Measurements from ENCODE around the gene PNPLA2.

The PNPLA2 gene

DNA sequence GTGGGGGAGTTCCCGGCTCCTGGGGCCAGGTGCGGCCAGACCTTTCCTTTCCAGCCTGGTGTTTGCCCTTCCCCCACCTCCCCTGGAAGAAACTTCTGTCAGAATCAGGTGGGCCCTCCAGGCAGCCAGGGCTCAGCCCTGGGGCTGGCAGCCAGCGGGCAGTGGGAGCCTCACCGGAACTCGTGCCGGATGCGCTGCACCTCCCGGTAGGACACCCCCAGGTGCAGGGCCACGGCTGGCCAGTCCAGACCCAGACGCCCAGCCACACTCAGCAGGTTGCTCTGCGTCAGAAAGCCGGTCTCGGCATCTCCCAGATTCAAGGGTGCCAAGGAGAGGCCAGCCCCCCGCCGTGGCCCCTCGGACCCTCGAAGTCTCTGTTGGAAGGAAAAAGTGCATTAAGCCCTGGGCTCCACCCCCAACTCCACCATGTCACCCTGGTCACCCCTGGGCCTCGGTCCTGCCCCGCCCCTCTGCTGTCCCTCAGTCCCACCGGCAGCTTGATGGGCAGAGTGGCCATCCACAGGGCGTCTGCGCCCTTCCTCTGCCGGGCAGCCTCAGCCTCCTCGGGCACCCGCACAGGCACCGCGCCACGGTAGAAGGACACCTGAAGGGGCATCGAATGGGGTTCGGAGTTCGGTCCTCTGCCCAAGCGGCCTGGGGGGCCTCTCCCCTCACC lies 18.9 kb upstream of the PNPLA2 start:
- DNase-seq, result no peak

DNA sequence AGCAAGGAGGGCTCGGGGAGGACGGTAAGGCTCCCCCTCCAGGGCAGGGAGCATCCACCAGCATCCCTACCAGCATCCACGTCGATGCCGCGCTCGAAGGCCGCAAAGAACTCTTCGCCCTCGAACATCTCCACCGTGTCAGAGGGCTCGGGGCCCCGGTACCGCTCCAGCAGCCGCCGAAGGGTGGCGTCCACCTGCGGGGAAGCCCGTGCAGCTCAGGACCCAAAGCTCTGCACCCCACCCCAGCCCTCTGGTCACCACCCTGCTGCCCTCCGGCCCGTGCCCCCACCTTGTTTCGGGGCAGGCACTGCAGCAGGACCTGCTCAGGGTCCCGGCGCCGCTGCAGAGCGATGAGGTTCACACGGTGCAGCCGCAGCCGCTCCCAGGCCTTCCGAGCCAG lies 18.2 kb upstream of the PNPLA2 start:
- DNase-seq, result no peak

DNA sequence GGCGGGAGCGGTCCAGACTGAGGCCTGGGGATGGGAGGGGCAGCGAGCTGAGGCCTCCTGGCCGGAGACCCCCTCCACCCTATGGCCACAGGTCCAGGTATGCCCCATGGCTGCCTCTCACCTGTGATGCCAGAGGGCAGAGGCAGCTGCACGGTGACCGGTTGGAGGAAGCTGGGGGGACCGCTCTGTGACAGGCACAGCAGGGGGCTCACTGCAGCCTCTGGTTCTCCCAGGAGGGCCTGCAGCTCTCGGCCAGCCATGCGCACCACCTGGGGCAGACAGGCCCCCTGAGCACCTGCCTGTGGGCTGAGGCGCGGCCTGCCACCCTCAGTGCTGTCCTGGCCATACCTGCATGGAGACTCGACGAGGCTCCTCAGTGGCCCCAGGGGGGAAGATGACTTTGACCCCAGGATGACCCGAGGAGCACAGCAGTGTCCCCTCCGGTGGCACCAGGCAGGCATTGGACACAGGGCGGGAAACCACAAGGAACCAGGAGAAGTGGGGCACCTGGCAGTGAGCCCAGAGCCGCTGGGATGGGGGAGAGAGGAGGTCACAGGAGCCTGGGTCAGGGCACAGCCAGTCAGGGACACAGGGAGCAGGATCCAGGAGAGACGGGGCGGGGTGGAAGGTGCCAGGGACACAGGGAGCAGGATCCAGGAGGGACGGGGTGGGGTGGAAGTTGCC lies 17.5 kb upstream of the PNPLA2 start:
- DNase-seq, result no peak

DNA sequence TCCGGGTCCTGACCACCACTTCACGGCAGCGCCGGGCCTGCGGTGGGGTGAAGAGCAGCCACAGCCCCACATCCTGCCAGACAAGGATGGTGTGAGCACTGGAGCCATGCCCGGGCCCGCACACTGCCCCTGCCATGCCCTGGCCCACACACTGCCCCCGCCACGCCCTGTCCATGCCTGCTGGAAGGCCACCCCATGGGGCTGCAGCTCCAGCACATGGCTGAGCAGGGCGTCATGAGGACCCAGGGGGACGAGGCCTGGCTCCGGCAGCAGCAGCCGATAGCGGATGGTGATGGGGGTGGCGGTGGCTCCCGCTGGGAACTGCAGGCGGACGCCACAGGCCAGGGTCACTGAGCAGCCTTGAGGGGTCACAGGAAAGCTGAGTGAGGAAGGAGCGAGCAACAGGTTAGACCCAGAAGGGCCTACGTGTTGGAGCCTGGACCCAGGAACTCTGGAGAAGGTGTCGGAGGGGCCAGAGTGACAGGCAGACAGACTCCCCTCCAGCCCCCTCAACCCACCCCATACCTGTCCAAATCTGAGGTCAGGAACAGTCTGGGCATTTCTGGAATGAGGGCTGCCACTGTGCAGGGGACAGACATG lies 16.6 kb upstream of the PNPLA2 start:
- no peak for DNase-seq

DNA sequence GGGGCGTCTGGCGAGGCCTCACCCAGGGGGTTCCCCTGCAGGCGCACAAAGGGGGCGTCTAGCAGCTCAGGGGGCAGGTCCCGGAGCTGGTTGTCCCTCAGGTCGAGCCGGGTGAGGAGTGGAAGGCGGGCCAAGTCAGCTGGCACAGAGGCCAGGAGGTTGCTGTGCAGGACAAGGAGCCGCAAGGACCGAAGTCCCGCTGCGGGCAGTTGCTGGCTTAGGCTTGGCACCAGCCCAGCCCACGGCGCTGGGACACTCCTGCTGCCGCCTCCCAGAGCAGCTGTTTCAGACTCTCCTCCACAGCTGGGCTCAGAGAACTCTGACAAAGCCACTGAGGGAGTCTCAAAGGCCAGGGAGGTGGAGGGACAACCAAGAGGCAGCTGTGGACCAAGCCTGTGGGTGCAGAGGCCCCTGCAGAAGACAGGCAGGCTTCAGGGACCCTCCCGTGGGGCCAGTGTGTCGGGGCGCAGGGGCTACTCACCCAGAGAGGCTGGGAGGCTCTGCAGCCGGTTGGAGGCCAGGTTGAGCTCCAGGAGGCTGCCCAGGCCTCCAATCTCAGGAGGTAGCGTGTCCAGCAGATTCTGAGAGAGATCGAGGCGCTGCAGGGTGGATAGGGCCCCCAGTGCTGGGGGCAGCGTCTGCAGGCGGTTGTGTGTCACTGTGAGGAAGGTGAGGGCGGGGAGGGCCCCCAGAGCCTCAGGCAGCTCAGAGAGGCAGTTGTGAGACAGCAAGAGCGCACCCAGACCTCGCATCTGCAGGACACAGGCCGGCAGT lies 15.8 kb upstream of the PNPLA2 start:
- DNase-seq, result no peak

DNA sequence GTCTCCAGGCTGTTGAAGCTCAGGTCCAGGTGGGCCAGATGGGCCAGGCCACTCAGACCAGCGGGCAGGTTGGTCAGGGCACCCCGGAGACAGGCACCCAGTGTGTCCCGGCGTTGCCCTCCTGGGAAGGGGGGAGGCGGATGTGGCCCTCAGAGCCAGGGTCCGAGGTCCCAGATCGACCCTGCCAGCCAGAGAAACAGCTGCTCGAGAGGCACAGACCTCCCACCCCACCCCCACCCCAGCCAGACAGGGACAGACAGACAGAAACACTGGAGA lies 15.3 kb upstream of the PNPLA2 start:
- DNase-seq, result no peak

DNA sequence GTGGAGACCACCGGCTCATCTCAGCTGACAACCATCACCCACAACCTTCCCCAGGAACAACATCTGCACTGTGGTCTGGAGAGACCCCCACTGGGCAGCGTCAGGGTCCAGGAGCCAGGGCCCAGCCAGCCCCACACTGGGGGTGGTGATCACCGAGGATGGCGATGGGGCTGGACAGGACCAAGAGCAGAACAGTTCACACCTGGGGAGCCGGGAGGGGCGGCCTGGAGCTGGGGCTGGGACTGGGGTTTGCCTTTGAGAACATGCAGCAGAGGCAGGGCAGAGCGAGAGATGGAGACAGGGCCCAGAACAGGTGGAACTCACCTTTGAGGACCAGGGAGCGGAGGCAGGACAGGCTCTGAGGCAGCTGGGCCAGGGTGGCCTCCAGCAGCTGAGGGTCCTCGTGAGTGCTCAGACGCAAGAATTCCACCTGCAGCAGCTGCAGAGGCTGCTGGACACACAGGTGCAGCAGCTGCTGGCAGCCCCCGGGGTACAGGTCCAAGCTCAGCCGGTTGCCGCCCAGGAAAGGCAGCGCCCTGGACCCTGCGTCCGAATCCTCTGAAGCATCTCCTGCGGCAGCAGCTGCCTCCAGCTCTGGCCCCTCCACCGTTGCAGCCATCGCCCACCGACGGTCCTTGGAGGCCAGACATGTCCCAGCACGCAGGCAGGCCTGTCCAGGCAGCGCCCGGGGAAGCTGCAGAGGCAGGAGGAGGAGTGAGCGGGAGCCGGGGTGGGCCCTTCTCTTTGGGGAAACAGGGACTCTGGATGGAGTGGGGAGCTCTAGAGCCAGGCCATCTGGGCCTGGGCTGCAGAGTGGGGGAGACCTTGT lies 14.7 kb upstream of the PNPLA2 start:
- no peak for DNase-seq

DNA sequence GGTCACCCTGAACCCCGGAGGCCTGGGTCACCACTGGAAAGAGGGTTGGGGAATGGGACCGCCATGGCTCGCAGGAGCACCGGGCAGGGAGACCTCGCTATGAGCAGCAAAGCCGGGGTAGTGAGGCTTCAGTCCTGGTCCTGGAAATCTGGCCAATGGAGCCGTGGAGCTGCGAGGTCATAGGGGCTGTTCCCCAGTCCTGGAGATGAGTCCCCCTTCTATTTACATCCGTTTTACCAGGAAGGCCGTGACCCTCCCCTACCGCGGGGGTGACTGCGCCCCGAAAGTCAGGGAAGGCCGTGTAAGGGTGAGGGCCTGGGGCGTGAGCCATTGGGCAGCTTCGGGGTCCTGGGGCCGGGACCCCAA lies 14.1 kb upstream of the PNPLA2 start:
- DNase-seq, result peak; percentile 10

DNA sequence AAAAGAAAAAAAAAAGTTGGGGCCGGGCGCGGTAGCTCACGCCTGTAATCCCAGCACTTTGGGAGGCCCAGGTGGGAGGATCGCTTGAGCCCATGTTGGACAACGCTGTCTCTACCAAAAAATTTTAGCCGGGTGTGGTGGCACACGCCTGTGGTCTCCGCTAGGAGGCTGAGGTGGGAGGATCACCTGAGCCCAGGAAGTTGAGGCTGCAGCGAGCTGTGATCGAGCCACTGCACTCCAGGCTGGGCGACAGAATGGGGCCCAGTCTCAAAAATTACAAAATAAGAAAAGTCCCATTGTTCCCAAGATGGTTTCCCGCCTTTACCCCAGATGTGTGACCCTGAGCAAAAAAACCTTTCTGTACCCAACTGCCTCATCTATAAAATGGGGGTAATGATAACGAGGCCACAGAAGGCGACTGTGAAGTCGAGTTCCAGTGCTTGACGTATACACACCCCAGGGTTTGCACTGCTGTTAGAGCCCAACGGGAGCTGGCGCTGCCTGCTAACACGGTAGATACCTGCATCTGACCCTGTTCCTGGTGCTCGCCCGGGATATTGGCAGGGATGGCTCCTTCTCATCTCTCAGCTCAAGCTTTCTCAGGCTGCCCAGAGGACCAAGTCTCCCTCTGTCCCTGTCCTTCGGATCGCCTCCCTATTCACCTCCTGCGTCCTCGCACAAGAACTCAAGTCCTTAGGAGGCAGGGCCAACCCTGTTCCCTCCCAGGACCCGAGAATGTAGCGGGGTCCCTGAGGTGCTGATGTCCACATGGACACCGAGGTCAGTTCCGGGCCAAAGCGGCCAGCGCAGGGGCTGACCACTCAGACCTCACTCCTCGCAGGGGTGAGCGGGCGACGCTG lies 10.1 kb upstream of the PNPLA2 start:
- peak; percentile 77 for DNase-seq

DNA sequence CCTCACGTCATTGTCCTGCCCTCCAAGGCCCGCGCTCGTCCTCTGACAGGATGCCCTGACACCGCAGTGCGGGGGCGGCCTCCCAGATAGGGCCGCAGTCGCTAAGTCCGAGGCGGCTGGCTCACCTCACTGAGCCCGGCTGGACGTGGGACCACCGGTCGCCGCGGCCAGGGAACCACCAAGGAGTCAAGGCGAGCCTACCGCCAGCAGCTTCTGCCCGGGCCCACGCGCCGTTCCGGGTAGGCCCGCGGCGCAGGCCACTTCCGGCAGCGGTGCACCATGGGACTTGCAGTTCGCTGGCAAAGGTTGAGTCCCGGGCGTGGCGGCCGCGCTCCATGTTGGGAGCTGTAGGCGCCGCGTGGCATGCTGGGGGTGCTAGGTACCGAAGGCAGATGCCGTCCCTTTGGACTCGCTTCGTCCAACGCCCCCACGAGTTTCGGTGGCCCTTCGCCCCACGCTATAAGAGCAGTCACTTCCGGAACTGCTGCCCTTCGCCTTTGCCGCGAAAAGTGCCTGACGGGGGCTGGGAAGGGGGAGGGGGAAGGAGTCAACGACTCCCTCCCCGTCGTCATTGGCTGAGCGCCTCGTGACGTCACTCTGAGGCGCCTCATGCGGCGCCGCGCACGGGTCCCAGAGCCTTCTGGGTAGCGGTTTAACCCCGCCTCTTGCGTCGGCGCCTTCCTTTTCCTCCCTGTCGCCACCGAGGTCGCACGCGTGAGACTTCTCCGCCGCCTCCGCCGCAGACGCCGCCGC lies 9.3 kb upstream of the PNPLA2 start, which contains the start of gene RPLP2:
Gene RPLP2, plus strand, starts transcription at position 681 of the 753 bp plus-strand sequence. CDS start 268 bp downstream, outside the sequence.
- peak; percentile 99 for DNase-seq

DNA sequence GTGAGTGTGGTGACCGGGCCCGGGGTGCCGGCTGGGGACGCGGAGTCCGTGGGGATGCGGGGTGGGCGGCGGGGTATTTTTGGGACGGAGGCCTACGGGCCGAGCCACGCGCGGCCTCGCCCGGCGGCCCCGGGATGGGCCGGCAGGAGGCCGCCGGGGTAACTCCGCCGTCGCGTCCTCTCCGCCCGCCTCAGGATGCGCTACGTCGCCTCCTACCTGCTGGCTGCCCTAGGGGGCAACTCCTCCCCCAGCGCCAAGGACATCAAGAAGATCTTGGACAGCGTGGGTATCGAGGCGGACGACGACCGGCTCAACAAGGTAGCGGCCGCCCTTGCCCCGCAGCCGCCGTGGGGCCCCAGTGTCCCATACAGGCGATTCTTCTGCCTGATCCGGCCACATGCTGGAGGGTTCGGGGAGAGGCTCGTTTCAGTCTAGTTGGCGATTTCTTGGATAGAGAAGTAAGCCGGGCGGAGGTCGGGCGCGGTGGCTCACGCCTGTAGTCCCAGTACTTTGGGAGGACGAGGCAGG lies 8.6 kb upstream of the PNPLA2 start:
- no peak for DNase-seq

DNA sequence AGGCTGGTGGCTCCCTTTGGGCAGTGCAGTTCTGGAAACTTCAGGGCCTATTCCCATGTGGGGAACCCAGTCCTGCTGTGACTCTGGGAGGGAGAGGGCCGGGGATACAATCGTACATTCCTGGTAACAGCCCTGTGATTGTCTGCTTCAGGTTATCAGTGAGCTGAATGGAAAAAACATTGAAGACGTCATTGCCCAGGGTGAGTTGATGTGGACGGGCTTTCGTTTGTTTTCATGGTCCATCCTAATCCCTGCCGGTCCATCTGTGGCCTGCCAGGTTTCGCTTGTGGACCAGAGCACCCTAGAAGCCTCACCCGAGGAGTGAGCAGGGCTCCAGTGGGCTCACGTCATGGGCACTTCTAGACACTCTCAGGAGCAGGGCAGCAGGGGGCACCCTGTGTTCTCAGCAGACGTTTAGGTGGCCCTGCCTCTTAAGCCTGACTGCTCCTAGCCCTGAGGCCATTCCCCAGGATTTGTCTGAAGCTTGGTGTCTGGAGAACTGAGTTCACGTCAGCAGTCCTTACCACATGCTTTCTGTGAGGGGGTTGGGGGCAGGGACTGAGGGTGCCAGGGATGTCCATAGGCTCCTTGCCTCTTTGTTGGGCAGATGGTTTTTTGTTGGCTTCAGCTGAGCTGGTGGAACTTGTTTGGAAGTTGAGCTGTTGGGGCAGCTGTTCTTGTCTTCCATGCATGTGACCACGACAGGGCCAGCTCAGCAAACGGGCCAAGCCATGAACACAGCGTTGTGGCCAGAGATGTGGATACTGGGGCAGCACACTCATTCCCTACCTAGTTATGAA lies 7.1 kb upstream of the PNPLA2 start:
- DNase-seq, result peak; percentile 23

DNA sequence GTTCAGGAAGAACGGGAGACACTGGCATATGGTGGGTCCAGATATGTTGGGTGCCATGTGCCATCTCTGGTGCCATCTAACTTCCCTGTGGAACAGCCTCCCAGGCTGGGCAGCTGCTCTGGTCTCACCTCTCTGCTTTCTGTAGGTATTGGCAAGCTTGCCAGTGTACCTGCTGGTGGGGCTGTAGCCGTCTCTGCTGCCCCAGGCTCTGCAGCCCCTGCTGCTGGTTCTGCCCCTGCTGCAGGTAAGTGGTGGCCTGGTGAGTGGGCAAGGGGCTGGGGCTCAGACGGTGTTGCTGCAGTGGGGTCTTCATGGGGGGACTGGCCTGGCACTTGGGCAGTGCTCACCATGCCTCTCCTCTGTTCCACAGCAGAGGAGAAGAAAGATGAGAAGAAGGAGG lies 6.3 kb upstream of the PNPLA2 start:
- DNase-seq, result no peak

DNA sequence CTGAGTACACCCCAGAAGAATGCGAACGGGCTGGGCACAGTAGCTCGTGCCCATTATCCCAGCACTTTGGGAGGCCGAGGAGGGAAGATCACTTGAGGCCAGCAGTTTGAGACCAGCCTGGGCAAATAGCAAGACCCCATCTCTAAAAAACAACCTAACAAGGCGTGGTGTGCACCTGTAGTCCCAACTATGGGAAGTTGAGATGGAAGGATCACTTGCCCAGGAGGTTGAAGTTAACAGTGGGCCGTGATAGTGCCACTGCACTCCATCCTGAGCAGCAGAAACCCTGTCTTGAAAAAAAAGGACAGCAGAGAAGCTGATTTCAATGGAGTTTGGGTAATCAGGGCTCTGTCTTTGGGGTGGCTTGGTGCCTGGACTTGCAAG lies 5.7 kb upstream of the PNPLA2 start:
- DNase-seq, result no peak

DNA sequence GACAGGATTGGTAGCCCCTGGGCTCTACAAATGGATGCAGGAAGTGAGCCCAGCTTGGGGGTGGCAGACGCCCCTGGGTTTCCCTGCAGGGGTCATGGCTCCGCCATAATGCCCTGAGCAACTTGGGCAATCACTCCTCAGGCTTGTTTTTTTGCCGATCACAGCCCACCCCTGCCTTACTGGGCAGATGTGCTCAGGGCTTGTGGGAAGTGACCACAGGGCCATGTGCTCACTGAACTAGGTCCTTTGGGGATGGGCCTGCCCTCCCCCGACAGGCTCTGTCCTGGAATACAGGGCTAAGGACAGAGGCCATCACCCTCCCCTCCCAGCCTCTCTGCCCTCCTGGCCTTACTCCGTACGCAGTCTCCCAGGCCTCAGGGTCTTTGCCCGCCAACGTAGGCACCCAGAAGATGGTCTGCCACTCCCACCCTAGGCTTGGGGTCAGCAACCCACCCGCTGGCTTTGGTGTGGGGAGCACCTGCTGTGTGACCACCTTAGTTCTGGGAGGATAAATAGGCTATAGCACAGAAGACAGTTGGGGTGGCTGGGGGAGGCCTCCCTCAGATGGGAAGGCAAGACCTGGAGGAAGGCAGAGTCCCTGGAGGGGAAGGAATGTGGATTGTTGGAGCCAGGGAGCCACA lies 5.1 kb upstream of the PNPLA2 start:
- DNase-seq, result peak; percentile 17

DNA sequence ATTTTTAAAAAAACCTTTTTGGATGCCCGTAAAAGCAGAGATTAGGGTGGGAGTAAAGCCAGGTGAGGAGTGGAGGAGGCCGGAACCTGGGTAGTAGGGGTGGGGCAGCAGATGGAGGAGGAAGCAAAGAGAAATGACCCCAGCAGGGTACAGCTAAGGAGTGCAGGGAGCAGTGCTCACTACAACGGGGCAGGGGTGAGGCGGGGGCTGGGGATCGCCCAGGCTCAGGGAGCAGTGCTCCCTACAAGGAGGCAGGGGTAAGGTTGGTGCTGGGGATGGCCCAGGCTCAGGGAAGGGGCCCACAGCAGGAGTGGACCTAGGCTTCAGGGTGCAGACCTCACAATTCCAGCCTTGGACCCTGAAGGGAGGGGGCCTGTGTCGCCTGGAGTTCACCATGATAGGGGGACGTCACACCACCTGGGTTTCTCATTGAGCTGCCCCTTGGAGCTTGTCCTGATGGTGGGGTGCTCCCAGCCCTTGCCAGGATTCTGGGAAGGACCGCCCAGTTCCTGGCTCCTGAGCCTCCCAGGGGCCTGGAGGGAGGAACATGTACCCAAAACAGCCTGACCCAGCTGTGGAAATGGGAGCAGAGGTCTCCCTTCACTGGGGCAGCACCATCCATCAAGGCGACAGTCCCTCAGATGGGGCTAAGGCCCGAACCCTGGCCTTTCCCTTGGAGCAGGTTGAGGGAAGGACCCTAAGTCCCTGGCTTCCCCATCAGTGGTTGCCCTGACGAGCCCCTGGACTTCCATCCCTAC lies 2.9 kb upstream of the PNPLA2 start:
- no peak for DNase-seq

DNA sequence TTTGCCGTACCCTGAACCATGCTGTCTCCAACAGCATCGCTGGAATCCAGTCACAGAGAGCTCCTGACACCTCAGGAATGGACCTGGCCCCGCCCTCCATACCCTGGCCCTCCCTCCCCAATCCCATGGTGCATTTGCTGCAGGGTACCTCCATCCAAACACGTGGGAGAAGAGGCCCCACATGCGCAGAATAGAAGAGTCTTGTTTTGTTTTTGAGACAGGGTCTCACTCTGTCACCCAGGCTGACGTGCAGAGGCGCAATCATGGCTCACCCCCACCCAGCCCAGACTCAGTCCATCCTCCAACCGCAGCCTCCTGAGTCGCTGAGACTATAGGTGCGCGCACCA lies 2.3 kb upstream of the PNPLA2 start:
- DNase-seq, result peak; percentile 31

DNA sequence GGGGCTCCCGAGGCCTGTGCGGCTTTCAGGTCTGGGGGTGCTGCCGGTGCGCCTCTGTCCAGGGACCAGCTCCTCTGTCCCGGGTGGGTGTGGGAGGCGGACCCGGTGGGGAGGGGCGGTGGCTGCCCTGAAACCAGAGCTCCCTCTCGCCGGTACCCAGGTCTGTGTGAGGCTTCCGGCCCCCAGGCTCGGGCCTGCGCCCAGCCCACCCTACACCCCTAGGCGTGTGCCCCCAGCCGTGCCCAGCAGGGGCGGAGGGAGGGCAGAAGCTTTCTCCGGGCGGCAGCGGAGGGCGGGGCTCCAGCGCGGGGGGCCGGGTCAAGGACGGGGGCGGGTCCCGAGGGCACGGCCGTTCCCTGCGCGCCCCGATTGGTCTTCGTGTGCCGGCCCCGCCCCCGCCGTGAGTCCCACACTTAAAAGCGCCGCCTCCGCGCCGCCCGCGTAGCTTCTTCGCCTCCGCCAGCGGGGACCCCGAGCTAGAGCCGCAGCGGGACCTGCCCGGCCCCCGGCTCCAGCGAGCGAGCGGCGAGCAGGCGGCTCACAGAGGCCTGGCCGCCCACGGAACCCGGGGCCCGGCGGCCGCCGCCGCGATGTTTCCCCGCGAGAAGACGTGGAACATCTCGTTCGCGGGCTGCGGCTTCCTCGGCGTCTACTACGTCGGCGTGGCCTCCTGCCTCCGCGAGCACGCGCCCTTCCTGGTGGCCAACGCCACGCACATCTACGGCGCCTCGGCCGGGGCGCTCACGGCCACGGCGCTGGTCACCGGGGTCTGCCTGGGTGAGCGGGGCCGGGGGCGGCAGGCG lies 616 bp downstream of the PNPLA2 start:
- DNase-seq, result peak; percentile 92
